GM12874 (cell line): Measurements from ENCODE around the gene TTF1.

Experiments used
- TF ChIP-seq, protein P1 (sequence below): IDR thresholded peaks from 2 replicates; pipeline ENCODE4 v1.5.1; 2011; ENCODE audit warnings: low read depth, mild to moderate bottlenecking, control low read depth, low read length, moderate library complexity; ENCODE audit not compliant: insufficient read depth

The TTF1 gene

DNA sequence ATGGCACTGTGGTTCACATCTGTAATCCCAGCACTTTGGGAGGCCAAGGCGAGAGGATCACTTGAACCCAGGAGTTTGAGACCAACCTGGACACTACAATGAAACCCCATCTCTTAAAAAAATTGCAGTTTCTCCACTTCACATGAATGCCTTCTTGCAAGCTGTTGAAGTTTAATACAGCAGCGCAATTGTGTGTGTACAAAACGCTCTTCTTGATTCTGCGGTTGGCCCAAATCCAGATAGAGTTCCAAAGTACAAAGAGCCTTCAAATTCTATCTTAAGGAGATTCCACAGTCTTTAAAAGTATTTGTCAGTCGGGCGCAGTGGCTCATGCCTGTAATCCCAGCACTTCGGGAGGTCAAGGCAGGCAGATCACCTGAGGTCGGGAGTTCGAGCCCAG lies 42.6 kb downstream of the TTF1 start:
- TF ChIP-seq, protein P1, sequence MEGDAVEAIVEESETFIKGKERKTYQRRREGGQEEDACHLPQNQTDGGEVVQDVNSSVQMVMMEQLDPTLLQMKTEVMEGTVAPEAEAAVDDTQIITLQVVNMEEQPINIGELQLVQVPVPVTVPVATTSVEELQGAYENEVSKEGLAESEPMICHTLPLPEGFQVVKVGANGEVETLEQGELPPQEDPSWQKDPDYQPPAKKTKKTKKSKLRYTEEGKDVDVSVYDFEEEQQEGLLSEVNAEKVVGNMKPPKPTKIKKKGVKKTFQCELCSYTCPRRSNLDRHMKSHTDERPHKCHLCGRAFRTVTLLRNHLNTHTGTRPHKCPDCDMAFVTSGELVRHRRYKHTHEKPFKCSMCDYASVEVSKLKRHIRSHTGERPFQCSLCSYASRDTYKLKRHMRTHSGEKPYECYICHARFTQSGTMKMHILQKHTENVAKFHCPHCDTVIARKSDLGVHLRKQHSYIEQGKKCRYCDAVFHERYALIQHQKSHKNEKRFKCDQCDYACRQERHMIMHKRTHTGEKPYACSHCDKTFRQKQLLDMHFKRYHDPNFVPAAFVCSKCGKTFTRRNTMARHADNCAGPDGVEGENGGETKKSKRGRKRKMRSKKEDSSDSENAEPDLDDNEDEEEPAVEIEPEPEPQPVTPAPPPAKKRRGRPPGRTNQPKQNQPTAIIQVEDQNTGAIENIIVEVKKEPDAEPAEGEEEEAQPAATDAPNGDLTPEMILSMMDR: no peak

DNA sequence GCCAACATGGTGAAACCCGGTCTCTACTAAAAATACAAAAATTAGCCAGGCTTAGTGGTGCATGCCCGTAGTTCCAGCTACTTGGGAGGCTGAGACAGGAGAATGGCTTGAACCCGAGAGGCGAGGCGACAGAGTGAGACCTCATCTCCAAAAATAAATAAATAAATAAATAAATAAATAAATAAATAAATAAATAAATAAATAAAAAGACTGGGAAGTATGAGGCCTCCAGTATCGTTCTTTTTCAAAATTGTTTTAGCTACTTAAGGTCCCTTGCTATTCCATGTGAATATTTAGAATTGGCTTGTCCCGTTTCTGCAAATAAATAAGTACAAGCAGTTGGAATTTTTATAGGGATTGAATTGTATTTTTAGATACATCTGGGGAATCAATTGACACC lies 48.9 kb downstream of the TTF1 start:
- TF ChIP-seq, protein P1: no peak

DNA sequence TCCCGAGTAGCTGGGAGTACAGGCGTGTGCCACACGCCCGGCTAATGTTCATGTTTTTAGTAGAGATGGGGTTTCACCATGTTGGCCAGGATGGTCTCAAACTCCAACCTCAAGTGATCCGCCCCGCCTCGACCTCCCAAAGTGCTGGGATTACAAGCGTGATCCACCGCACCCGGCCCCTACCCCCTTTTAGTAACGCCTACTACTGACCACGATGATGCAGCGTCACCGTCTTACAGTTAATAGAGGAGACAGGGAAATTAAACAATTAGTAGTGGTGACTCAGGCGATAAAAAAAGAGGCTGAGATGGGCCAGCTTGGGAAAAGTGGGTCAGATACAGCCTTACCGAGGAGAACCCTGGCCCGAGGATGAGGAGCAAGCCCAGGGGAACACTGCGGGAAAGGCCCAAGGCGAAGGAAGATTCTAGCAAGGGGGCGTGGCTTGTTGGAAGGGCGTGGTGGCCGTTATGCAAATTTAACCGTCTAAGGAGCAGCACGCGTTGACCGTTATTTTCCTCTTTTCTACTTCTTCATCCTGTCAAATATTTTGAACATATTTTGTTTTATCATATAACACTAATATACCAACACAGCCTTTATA lies 50.2 kb downstream of the TTF1 start:
- TF ChIP-seq, protein P1: no peak

DNA sequence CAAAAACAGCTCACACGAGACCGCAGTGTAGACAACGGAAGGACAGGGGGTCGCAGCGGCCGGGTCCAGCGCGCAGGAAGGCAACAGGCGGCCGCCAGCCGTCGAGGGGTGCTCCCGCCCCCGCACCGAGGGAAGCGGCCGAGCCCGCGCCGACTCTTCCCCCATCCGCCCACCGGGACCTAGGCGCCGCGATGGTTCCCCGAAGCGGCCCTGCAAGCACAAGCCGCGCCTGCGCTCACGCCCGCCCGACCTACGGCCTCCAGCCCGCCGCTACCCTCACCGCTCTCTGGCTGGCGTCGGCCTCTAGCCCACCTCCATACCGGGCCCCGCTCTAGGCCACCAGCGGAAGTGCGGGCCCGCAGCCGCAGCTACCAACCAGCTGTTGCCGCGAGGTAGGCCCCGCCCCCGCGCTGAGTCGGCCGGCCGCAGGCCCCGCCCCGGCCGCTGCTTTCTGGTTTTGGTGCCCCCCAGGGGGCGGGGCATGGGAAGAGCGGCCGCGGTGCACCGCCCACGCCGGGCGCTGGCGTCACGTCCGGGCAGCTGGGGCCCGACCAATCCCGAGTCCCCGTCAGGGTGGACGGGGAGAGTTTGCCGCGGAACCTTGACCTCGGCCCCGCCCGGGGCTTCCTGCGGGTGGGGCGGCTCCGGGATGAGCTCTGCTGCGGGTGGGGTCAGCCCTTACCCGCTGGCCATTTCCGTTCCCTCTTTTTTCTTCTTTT lies 51.8 kb downstream of the TTF1 start, which contains the start of gene SETX:
SETX (minus strand) TSS at position 350 of the 719 bp plus-strand sequence. CDS start 5,558 bp downstream, outside the sequence.
- TF ChIP-seq, protein P1: no peak

DNA sequence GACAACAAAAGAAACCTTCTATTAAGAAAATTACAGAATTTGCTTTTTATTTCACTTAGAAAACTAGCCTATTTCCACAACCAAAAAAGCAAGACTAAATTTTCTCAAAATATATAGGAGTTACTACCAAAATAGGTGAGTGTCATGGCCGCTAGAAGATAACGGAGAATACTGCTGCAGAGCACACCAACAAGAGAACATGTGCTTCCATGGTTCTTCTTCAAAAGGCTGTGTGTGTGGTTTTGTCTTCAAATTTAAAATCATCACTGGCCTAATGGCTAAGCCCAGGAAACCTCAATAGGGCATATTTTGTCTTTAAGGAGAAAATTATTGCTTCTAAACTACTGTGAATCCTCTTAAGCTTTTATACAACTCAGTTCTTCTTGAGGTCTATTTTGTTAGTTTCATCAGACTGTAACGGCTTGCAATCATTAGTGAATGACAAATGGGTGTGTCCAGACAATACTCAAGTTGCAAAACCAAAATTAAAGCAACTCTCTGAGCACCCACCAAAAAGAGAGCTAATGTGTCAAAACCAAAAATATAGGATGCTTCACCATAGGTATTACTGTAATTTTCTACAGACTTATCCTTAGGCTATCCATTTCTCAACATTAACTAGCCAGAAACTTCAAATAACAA lies 55.1 kb downstream of the TTF1 start:
- TF ChIP-seq, protein P1: no peak

DNA sequence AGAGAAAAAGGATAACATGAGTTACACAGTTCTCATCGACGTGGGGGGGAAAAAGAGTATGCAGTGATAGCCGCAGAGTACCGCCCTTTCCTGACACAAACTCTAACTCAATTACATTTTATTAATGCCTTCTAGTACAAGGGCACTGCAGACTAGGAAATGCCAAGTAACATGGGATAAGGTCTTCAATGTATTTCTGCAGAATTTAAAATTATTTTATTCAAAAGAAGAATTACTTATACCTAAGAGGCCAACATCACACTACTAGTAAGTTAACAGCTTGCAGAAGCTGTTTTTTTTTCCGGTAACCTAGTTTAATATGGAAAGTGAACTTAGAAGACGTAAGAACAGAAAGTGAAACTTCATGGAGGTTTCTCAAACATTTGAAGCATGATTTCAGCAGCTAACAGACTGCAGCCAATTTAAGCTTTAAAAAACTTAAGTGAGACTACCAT lies 55.8 kb downstream of the TTF1 start:
- TF ChIP-seq, protein P1: no peak

DNA sequence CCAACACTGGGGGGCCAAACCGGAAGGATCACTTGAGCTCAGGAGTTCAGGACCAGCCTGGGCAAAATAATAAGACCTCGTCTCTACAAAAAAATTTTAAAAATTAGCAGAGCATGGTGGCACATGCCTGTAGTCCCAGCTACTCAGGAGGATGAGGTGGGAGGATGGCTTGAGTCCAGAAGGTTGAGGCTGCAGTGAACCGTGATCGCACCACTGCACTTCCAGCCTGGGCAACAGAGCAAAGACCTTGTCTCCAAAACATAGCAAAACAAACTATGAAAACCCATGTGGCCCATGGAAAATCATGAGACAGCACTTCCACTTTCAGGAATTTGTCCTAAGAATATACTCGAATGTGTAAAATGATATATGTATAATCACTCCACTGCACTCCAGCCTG lies 58.0 kb downstream of the TTF1 start:
- TF ChIP-seq, protein P1: no peak
